Neural cell (in vitro differentiated cells): ENCODE measurements around the gene SLC2A1.

ENCODE experiments used
- CTCF ChIP-seq: fragments of 450-650 bp; IDR thresholded peaks from 2 replicates; pipeline ENCODE4 v1.5.1; 2014; ENCODE audit warnings: antibody characterized with exemption, mild to moderate bottlenecking, moderate library complexity; ENCODE audit not compliant: poor library complexity, severe bottlenecking
- EP300 ChIP-seq: fragments of 450-650 bp; conservative IDR thresholded peaks from 2 replicates; pipeline ENCODE4 v1.6.1; 2014; ENCODE audit warnings: antibody characterized with exemption, mild to moderate bottlenecking, moderate library complexity; ENCODE audit not compliant: poor library complexity, severe bottlenecking
- EZH2 ChIP-seq: fragments of 200-600, 300-800 bp; shearing (Covaris generic), sonication (generic); IDR thresholded peaks from 2 replicates; pipeline ENCODE4 v1.6.1; 2014; ENCODE audit warnings: antibody characterized with exemption, low read length, borderline replicate concordance, mild to moderate bottlenecking; ENCODE audit not compliant: insufficient read depth, poor library complexity, severe bottlenecking
- MXI1 ChIP-seq: fragments of 450-650 bp; conservative IDR thresholded peaks from 2 replicates; pipeline ENCODE4 v1.6.1; 2014; ENCODE audit warnings: antibody characterized with exemption, mild to moderate bottlenecking; ENCODE audit not compliant: poor library complexity, severe bottlenecking
- POLR2AphosphoS5 ChIP-seq: IDR thresholded peaks from 2 replicates; pipeline ENCODE4 v1.6.1; 2012
- RAD21 ChIP-seq: fragments of 450-650 bp; conservative IDR thresholded peaks from 2 replicates; pipeline ENCODE4 v1.6.1; 2014; ENCODE audit warnings: antibody characterized with exemption, mild to moderate bottlenecking, moderate library complexity
- REST ChIP-seq: IDR thresholded peaks from 2 replicates; pipeline ENCODE4 v1.6.1; 2012; ENCODE audit warnings: borderline replicate concordance
- SMC3 ChIP-seq: fragments of 450-650 bp; conservative IDR thresholded peaks from 2 replicates; pipeline ENCODE4 v1.6.1; 2014; ENCODE audit warnings: antibody characterized with exemption, mild to moderate bottlenecking, moderate library complexity; ENCODE audit not compliant: poor library complexity
- TAF1 ChIP-seq: IDR thresholded peaks from 2 replicates; pipeline ENCODE4 v1.6.1; 2012; ENCODE audit warnings: low read depth

GRCh38 chr1:42941640-42942330, 16.9 kb downstream of the SLC2A1 start:
- no peak for TF ChIP-seq CTCF
- TF ChIP-seq REST, result no peak
- no peak for TF ChIP-seq POLR2AphosphoS5
- TF ChIP-seq EP300, result no peak
- TF ChIP-seq TAF1, result no peak
- no peak for TF ChIP-seq SMC3
- no peak for TF ChIP-seq EZH2
- no peak for TF ChIP-seq RAD21
- no peak for TF ChIP-seq MXI1
